Activated CD4-positive, alpha-beta T cell treated with anti-CD3 and anti-CD28 coated beads for 36 hours (primary cell): ENCODE data around the gene DDX31. TPM values are rescaled to one million over a fixed set of nuclear protein-coding genes. Genes with fewer than 3 reads are reported as not detected.

Source experiments
- ATAC-seq: fragments of 200-7000 bp; cut with Tn5 transposase; one replicate; pipeline ENCODE4 v1.10.0; 2021; ENCODE audit warnings: mild to moderate bottlenecking, moderate library complexity
- CTCF ChIA-PET: fragments of 350-600 bp; sonication (Branson Sonifier 250); formaldehyde crosslinking; loops from one replicate; lab custom pipeline; 2021; ENCODE audit warnings: antibody characterized with exemption; lab: Charles Lee
- POLR2A ChIA-PET: fragments of 350-600 bp; sonication (Branson Sonifier 250); formaldehyde crosslinking; loops from one replicate; lab custom pipeline; 2021; ENCODE audit warnings: antibody characterized with exemption, inconsistent platforms; lab: Charles Lee
- DNase-seq: peaks from one replicate; pipeline ENCODE4 v3.0.0-alpha.2; 2020
- H3K27ac Mint-ChIP-seq: one replicate; pipeline ENCODE4 v1.8.0; 2021; ENCODE audit warnings: mixed read lengths
- H3K27me3 Mint-ChIP-seq: one replicate; pipeline ENCODE4 v1.8.0; 2021; ENCODE audit warnings: mixed read lengths
- H3K36me3 Mint-ChIP-seq: one replicate; pipeline ENCODE4 v1.8.0; 2021; ENCODE audit warnings: low read depth, mixed read lengths
- H3K4me1 Mint-ChIP-seq: one replicate; pipeline ENCODE4 v1.8.0; 2021; ENCODE audit warnings: mixed read lengths
- H3K4me3 Mint-ChIP-seq: one replicate; pipeline ENCODE4 v1.8.0; 2021; ENCODE audit warnings: mild to moderate bottlenecking, moderate library complexity, mixed read lengths
- H3K9me3 Mint-ChIP-seq: one replicate; pipeline ENCODE4 v1.8.0; 2021; ENCODE audit warnings: low read depth, mixed read lengths
- intact Hi-C, 2 experiments: fragments of 100-400 bp; cut with DNase I in 1 of 2; cut with micrococcal nuclease in 1 of 2; formaldehyde crosslinking; loops; one replicate each; pipeline versions ENCODE4 v1.14.2 to v1.15.1; 2022 to 2024; cut with DNase I, micrococcal nuclease
- total RNA-seq, 2 experiments: library from RNA; stranded (reverse); gene quantifications; one replicate each; pipeline ENCODE4 v1.2.3, GENCODE V29; 2021

The DDX31 gene
- total RNA-seq, 2 experiments from 2014 or later: 20.9 to 21.0 TPM

- no peaks in the 10 kb centered on the region for H3K9me3 Mint-ChIP-seq
- no peak overlapping the region for H3K27ac Mint-ChIP-seq
- no peaks in the 10 kb centered on the region for H3K4me1 Mint-ChIP-seq
- ATAC-seq: no peak
- DNase-seq: no peak
- no peak overlapping the region for H3K4me3 Mint-ChIP-seq
- peaks cover 61% of the 10 kb centered on the region for H3K36me3 Mint-ChIP-seq
- H3K27me3 Mint-ChIP-seq: no peaks in the 10 kb centered on the region
- ChIA-PET CTCF (interaction anchor here (0.6 kb wide), 1 partner anchor 13 kb away, joined by 3 read pairs; no protein-coding TSS in a partner anchor), POLR2A (no interaction called here)
- intact Hi-C loops: no loop called here
These were observed 32.4 kb downstream of the DDX31 start for GRCh38 chr9:132637351-132637750.

GRCh38 chr9:132634327-132634726, 35.5 kb downstream of the DDX31 start:
- intact Hi-C loops: no loop called here
- peaks cover 58% of the 10 kb centered on the region for H3K36me3 Mint-ChIP-seq

GRCh38 chr9:132632413-132633129, 37.2 kb downstream of the DDX31 start:
- H3K27ac Mint-ChIP-seq: no peak overlapping the region
- POLR2A ChIA-PET: no interaction called here
- DNase-seq (no peak), ATAC-seq (peak; percentile 36)
- no peaks in the 10 kb centered on the region for H3K4me1 Mint-ChIP-seq
- no peak overlapping the region for H3K4me3 Mint-ChIP-seq
- H3K27me3 Mint-ChIP-seq: no peaks in the 10 kb centered on the region
- CTCF ChIA-PET: interaction anchor here (0.9 kb wide), 1 partner anchor 20 kb away, joined by 4 read pairs; no protein-coding TSS in a partner anchor
- no peaks in the 10 kb centered on the region for H3K9me3 Mint-ChIP-seq
- H3K36me3 Mint-ChIP-seq: peaks cover 57% of the 10 kb centered on the region
- intact Hi-C loops: no loop called here

More at GRCh38 chr9:132634327-132634726, 35.5 kb downstream of the DDX31 start:
- DNase-seq: no peak
- Mint-ChIP-seq H3K4me3 (no peak overlapping the region), H3K27ac (no peak overlapping the region), H3K9me3 (no peaks in the 10 kb centered on the region), H3K4me1 (no peaks in the 10 kb centered on the region), H3K27me3 (no peaks in the 10 kb centered on the region)
- POLR2A ChIA-PET: no interaction called here
- ATAC-seq: no peak
- CTCF ChIA-PET: no interaction called here

GRCh38 chr9:132631685-132632084, 38.1 kb downstream of the DDX31 start:
- H3K4me3 Mint-ChIP-seq: no peak overlapping the region
- intact Hi-C loops: no loop called here

GRCh38 chr9:132631280-132631679, 38.5 kb downstream of the DDX31 start:
- Mint-ChIP-seq H3K9me3 (no peaks in the 10 kb centered on the region), H3K4me3 (no peak overlapping the region), H3K27ac (no peak overlapping the region), H3K36me3 (peaks cover 57% of the 10 kb centered on the region), H3K27me3 (no peaks in the 10 kb centered on the region), H3K4me1 (no peaks in the 10 kb centered on the region)
- POLR2A ChIA-PET: no interaction called here
- ATAC-seq (no peak), DNase-seq (no peak)
- intact Hi-C loops: no loop called here
- CTCF ChIA-PET: interaction anchor here (0.9 kb wide), 1 partner anchor 19 kb away, joined by 4 read pairs; no protein-coding TSS in a partner anchor

More at GRCh38 chr9:132631685-132632084, 38.1 kb downstream of the DDX31 start:
- ChIA-PET POLR2A (no interaction called here), CTCF (interaction anchor here (0.9 kb wide), 1 partner anchor 19 kb away, joined by 4 read pairs; no protein-coding TSS in a partner anchor)
- ATAC-seq: no peak
- H3K9me3 Mint-ChIP-seq: no peaks in the 10 kb centered on the region
- H3K4me1 Mint-ChIP-seq: no peaks in the 10 kb centered on the region
- H3K36me3 Mint-ChIP-seq: peaks cover 56% of the 10 kb centered on the region
- H3K27me3 Mint-ChIP-seq: no peaks in the 10 kb centered on the region
- DNase-seq: no peak
- H3K27ac Mint-ChIP-seq: no peak overlapping the region

- Mint-ChIP-seq H3K27ac (no peak overlapping the region), H3K9me3 (no peaks in the 10 kb centered on the region), H3K27me3 (no peaks in the 10 kb centered on the region), H3K36me3 (peaks cover 60% of the 10 kb centered on the region), H3K4me3 (no peak overlapping the region), H3K4me1 (no peaks in the 10 kb centered on the region)
- DNase-seq (no peak), ATAC-seq (no peak)
- CTCF ChIA-PET: no interaction called here
- intact Hi-C loops: no loop called here
- POLR2A ChIA-PET: no interaction called here
These were observed 39.0 kb downstream of the DDX31 start for GRCh38 chr9:132630811-132631210.

GRCh38 chr9:132630116-132630515, 39.7 kb downstream of the DDX31 start:
- no peak overlapping the region for H3K4me3 Mint-ChIP-seq
- no peak for ATAC-seq

GRCh38 chr9:132628746-132629145, 41.0 kb downstream of the DDX31 start:
- no peaks in the 10 kb centered on the region for H3K27me3 Mint-ChIP-seq
- ChIA-PET CTCF (no interaction called here), POLR2A (no interaction called here)
- H3K4me3 Mint-ChIP-seq: no peak overlapping the region
- ATAC-seq: no peak
- H3K9me3 Mint-ChIP-seq: no peaks in the 10 kb centered on the region
- H3K4me1 Mint-ChIP-seq: no peaks in the 10 kb centered on the region
- peaks cover 66% of the 10 kb centered on the region for H3K36me3 Mint-ChIP-seq
- intact Hi-C loops: no loop called here
- no peak overlapping the region for H3K27ac Mint-ChIP-seq
- DNase-seq: no peak

More at GRCh38 chr9:132630116-132630515, 39.7 kb downstream of the DDX31 start:
- H3K27me3 Mint-ChIP-seq: no peaks in the 10 kb centered on the region
- no peaks in the 10 kb centered on the region for H3K9me3 Mint-ChIP-seq
- CTCF ChIA-PET: no interaction called here
- POLR2A ChIA-PET: no interaction called here
- intact Hi-C loops: no loop called here
- H3K4me1 Mint-ChIP-seq: no peaks in the 10 kb centered on the region
- no peak overlapping the region for H3K27ac Mint-ChIP-seq
- peaks cover 64% of the 10 kb centered on the region for H3K36me3 Mint-ChIP-seq
- DNase-seq: no peak

GRCh38 chr9:132627594-132627993, 42.2 kb downstream of the DDX31 start:
- ChIA-PET POLR2A (no interaction called here), CTCF (no interaction called here)
- H3K36me3 Mint-ChIP-seq: peaks cover 64% of the 10 kb centered on the region
- no peak for ATAC-seq
- intact Hi-C loops: no loop called here
- DNase-seq: no peak
- H3K27ac Mint-ChIP-seq: no peak overlapping the region
- no peaks in the 10 kb centered on the region for H3K27me3 Mint-ChIP-seq
- no peaks in the 10 kb centered on the region for H3K4me1 Mint-ChIP-seq
- no peaks in the 10 kb centered on the region for H3K9me3 Mint-ChIP-seq
- H3K4me3 Mint-ChIP-seq: no peak overlapping the region

- Mint-ChIP-seq H3K4me1 (no peaks in the 10 kb centered on the region), H3K4me3 (no peak overlapping the region), H3K9me3 (no peaks in the 10 kb centered on the region), H3K27ac (no peak overlapping the region), H3K36me3 (peaks cover 65% of the 10 kb centered on the region), H3K27me3 (no peaks in the 10 kb centered on the region)
- no peak for ATAC-seq
- POLR2A ChIA-PET: no interaction called here
- no peak for DNase-seq
- intact Hi-C loops: no loop called here
- CTCF ChIA-PET: no interaction called here
These were observed 42.7 kb downstream of the DDX31 start for GRCh38 chr9:132627106-132627505.

- Mint-ChIP-seq H3K4me1 (no peaks in the 10 kb centered on the region), H3K27ac (no peak overlapping the region), H3K4me3 (no peak overlapping the region), H3K36me3 (peaks cover 64% of the 10 kb centered on the region), H3K9me3 (no peaks in the 10 kb centered on the region), H3K27me3 (no peaks in the 10 kb centered on the region)
- intact Hi-C loops: no loop called here
- DNase-seq (no peak), ATAC-seq (no peak)
- POLR2A ChIA-PET: no interaction called here
- CTCF ChIA-PET: no interaction called here
These were observed 43.5 kb downstream of the DDX31 start for GRCh38 chr9:132626285-132626684.

GRCh38 chr9:132622159-132622558, 47.6 kb downstream of the DDX31 start:
- H3K27ac Mint-ChIP-seq: no peak overlapping the region
- H3K36me3 Mint-ChIP-seq: peaks cover 51% of the 10 kb centered on the region
- H3K4me3 Mint-ChIP-seq: no peak overlapping the region
- ChIA-PET CTCF (interaction anchor here (0.6 to 1.0 kb wide), 3 partner anchors 135 to 719 kb away, joined by 3 to 4 read pairs (median 3); no protein-coding TSS in a partner anchor), POLR2A (no interaction called here)
- H3K9me3 Mint-ChIP-seq: no peaks in the 10 kb centered on the region
- H3K4me1 Mint-ChIP-seq: no peaks in the 10 kb centered on the region
- H3K27me3 Mint-ChIP-seq: no peaks in the 10 kb centered on the region
- no peak for DNase-seq
- intact Hi-C loops: no loop called here
- no peak for ATAC-seq
